Lung (tissue), 12 donors: Measurements from ENCODE around the gene GFRA1. TPM values are rescaled to one million over a fixed set of nuclear protein-coding genes. Genes with fewer than 3 reads are reported as not detected.

Experiments used
- ATAC-seq: fragments of 200-7000 bp; cut with Tn5 transposase; one replicate; pipeline ENCODE4 v1.9.1; 2020; ENCODE audit warnings: moderate number of reproducible peaks; ENCODE audit not compliant: insufficient read depth, low FRiP score
- DNase-seq, 3 donors: peaks; one replicate each; pipeline ENCODE4 v3.0.0-alpha.2; 2013 to 2017
- H3K27ac ChIP-seq, 2 donors: one replicate each; pipeline ENCODE4 v1.5.1; 2013; ENCODE audit warnings: mild to moderate bottlenecking in 2 of 2, moderate library complexity in 2 of 2, control low read depth in 1 of 2, inconsistent platforms in 1 of 2, low read depth in 1 of 2, low read length in 1 of 2
- H3K27me3 ChIP-seq, 3 donors: one replicate each; pipeline ENCODE4 v1.5.1; 2013; ENCODE audit warnings: low read length in 2 of 3; ENCODE audit not compliant: control insufficient read depth in 3 of 3, insufficient read depth in 3 of 3
- H3K36me3 ChIP-seq, 4 donors: one replicate each; pipeline ENCODE4 v1.5.1; 2013; ENCODE audit warnings: low read length in 4 of 4, mild to moderate bottlenecking in 1 of 4, moderate library complexity in 1 of 4; ENCODE audit not compliant: control insufficient read depth in 4 of 4, insufficient read depth in 4 of 4
- H3K4me1 ChIP-seq, 5 donors: one replicate each; pipeline ENCODE4 v1.5.1; 2013; ENCODE audit warnings: low read length in 5 of 5, mild to moderate bottlenecking in 2 of 5, moderate library complexity in 1 of 5; ENCODE audit not compliant: control insufficient read depth in 5 of 5, insufficient read depth in 5 of 5
- H3K4me3 ChIP-seq: one replicate; pipeline ENCODE4 v1.5.1; 2013; ENCODE audit warnings: mild to moderate bottlenecking, control low read depth, moderate library complexity
- H3K9ac ChIP-seq, 2 donors: one replicate each; pipeline ENCODE4 v1.5.1; 2013; ENCODE audit warnings: low read length in 2 of 2, control low read depth in 1 of 2; ENCODE audit not compliant: insufficient read depth in 1 of 2
- H3K9me3 ChIP-seq, 4 donors: one replicate each; pipeline ENCODE4 v1.5.1; 2013; ENCODE audit warnings: low read length in 3 of 4, mild to moderate bottlenecking in 1 of 4, moderate library complexity in 1 of 4; ENCODE audit not compliant: control insufficient read depth in 4 of 4, insufficient read depth in 3 of 4
- CTCF ChIP-seq: IDR thresholded peaks from 2 replicates; pipeline ENCODE4 v1.5.1; 2012; ENCODE audit warnings: mild to moderate bottlenecking; ENCODE audit errors: control extremely low read depth, extremely low read depth
- WGBS, 2 donors: extraction: QIAGEN DNeasy Blood & Tissue Kit; methylation state at CpG; one replicate each; pipeline ENCODE4 v1.1.7; 2013; 5-methylcytosine and 5-hydroxymethylcytosine counted together
- polyA plus RNA-seq, 2 donors: library from polyadenylated mRNA; stranded (reverse); fragments of 200-250 nt; gene quantifications; one replicate each; pipeline ENCODE4 v1.2.1, GENCODE V29; 2013
- total RNA-seq, 2 donors: library from RNA; depleted of rRNA in 1 of 2; stranded (reverse); fragments of >200 nt in 1 of 2; gene quantifications; one replicate each; pipeline ENCODE4 v1.2.1, GENCODE V29; 2014 to 2021
- donor health status: control.
- donor health status: control.
- donor health status: Bipolar disorder and iron deficiency.
- donor health status: healthy.
- donor health status: DM: yes; HTN: yes; CAD: no.

GFRA1 gene
- total and polyA plus RNA-seq, 4 donors: 0.51 to 30.4 (median 1.4) TPM

GRCh38 chr10:116164291-116164690 is 108.7 kb downstream of the GFRA1 start:
- Histone ChIP-seq H3K27ac (no peak overlapping the region), H3K4me1 (peaks cover 0 to 6% (median 0%) of the 10 kb centered on the region in 5 donors), H3K4me3 (no peak overlapping the region), H3K27me3 (no peaks in the 10 kb centered on the region), H3K36me3 (no peaks in the 10 kb centered on the region), H3K9me3 (no peaks in the 10 kb centered on the region), H3K9ac (no peak overlapping the region)
- ATAC-seq: no peak
- DNase-seq: no peak
- WGBS, 2 donors: 73 to 75% methylated on average over 5 of the region's 5 CpGs
- no peak for TF ChIP-seq CTCF

- Histone ChIP-seq H3K9ac (no peak overlapping the region), H3K36me3 (no peaks in the 10 kb centered on the region), H3K4me3 (no peak overlapping the region), H3K27ac (no peak overlapping the region), H3K4me1 (peaks cover 0 to under 1% (median 0%) of the 10 kb centered on the region in 5 donors), H3K27me3 (no peaks in the 10 kb centered on the region), H3K9me3 (no peaks in the 10 kb centered on the region)
- no peak for TF ChIP-seq CTCF
- DNase-seq (no peak), ATAC-seq (no peak)
- WGBS, 2 donors: 86 to 89% methylated on average over 18 of the region's 18 CpGs
Measured at GRCh38 chr10:116163333-116164131, 109.5 kb downstream of the GFRA1 start.

DNA sequence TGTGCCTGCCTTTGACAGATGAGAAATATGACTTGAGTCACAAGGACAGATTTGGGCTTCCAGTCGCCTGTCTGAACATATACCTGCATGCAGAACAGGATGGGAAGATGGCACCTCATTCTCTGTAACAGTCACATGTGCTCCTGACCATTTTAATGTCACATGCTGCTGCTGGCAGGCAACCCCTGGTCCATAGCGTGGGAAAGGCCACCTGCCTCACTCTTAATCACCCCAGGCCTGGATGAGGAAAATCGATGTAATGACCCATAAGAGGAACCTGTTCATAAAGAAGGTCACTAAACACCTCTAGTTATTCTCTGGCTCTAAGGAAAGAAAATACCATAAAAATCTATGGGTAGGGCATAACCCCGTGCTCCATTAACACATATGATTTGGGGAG is 110.2 kb downstream of the GFRA1 start:
- H3K27ac ChIP-seq: no peak overlapping the region
- H3K9ac ChIP-seq: no peak overlapping the region
- 84 to 86% methylated on average over 4 of the region's 4 CpGs for WGBS, 2 donors
- no peaks in the 10 kb centered on the region for H3K9me3 ChIP-seq
- no peaks in the 10 kb centered on the region for H3K36me3 ChIP-seq
- no peak for DNase-seq
- no peaks in the 10 kb centered on the region for H3K4me1 ChIP-seq
- no peaks in the 10 kb centered on the region for H3K27me3 ChIP-seq
- no peak overlapping the region for H3K4me3 ChIP-seq
- TF ChIP-seq CTCF: no peak
- no peak for ATAC-seq
